ENCODE data around the gene CUZD1.
"Not testable (repeated sequence)": the region's sequence is repeated elsewhere in the genome, so short reads cannot be mapped to it uniquely, and the experiment has no call there.

Gene CUZD1, protein sequence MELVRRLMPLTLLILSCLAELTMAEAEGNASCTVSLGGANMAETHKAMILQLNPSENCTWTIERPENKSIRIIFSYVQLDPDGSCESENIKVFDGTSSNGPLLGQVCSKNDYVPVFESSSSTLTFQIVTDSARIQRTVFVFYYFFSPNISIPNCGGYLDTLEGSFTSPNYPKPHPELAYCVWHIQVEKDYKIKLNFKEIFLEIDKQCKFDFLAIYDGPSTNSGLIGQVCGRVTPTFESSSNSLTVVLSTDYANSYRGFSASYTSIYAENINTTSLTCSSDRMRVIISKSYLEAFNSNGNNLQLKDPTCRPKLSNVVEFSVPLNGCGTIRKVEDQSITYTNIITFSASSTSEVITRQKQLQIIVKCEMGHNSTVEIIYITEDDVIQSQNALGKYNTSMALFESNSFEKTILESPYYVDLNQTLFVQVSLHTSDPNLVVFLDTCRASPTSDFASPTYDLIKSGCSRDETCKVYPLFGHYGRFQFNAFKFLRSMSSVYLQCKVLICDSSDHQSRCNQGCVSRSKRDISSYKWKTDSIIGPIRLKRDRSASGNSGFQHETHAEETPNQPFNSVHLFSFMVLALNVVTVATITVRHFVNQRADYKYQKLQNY

DNA sequence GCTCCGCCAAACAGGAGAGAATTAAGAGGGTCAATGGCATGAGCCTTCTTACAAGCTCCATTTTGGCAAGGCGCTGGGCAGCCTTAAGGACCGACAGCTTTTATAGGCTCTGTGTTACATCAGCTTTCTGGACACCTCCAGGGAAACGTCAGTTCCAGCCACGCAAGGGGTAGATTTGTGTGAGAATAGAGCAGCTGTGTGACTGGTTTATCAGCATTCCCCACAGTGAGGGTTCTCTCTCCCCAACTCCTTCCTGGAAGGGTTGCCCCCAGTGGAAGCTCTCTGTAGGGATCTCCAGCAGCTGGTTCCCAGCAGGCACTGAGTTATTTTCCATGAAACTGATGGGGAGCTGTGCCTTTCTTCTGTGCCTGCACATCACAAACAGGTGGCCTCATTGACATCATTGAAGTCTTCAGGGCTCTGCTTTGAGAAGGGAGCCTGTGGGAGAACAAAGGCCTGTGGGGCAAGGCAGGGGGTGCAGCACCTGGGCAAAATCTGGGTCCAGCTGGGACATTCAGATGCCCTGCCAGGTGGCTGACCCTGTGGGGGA lies at the start of gene CUZD1:
TSS of gene CUZD1 (minus strand) at position 75 of the 550 bp plus-strand sequence. CDS start at position 61, 14 bp downstream.
- no peak for DNase-seq (ENCODE audit: low spot score)

- no peak for DNase-seq (ENCODE audit: low spot score)
These were observed 48.7 kb upstream of the CUZD1 start for GRCh38 chr10:122894261-122894944.

- DNase-seq (ENCODE audit: low spot score) = no peak
These were observed 38.5 kb upstream of the CUZD1 start for GRCh38 chr10:122884166-122884565.

DNA sequence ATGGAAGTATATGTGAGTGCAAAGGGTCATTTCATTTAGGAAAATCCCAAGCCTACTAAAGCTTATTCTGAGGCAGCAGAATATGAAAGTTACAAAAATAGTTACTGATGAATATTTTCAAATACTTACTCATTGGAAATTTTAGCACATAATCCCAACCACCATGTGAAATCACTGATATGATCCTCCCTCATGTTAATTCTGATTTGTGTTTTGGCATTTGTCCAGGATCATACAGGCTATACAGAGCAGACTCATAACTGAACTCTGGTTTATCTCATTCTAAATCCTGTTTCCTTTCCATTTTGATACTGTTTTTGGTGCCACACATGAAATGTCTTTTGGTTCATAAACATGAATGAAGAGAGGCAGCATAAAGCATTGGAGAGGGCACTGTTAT lies 37.1 kb upstream of the CUZD1 start:
- no peak for DNase-seq (ENCODE audit: low spot score)

GRCh38 chr10:122879339-122880273 lies 33.9 kb upstream of the CUZD1 start, which contains the start of gene FAM24B:
FAM24B (minus strand) TSS chr10:122879581; CDS start chr10:122850515, 29,066 bp downstream.
- DNase-seq (ENCODE audit: low spot score) = peak; percentile 94

DNA sequence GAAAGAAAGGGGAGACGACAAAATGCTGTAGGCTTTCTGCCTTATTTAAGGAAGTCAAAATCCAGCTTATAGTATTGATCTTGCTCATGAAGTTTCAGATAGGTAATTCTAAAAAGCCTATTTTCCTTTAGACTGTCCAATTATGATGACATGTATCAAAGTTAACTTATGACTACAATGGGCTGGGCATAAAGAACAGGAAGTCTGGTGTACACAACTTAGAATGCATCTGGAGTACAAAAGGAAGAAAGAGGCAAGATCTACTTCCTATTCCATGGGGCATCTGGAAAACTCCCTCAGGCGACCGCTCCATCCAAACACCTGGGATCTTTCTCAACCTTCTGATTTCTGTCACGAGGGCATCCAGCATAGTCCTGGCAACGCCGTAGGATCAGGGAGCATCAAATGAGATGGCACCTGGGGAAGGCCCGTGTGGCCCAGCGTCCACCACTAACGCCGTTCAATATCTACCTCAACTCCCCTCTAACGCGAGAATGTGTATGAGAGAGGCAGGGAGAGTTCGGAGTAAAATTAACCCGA lies 33.2 kb upstream of the CUZD1 start:
- no peak for DNase-seq (ENCODE audit: low spot score)

GRCh38 chr10:122877264-122877663 lies 31.6 kb upstream of the CUZD1 start:
- DNase-seq (ENCODE audit: low spot score) = no peak

DNA sequence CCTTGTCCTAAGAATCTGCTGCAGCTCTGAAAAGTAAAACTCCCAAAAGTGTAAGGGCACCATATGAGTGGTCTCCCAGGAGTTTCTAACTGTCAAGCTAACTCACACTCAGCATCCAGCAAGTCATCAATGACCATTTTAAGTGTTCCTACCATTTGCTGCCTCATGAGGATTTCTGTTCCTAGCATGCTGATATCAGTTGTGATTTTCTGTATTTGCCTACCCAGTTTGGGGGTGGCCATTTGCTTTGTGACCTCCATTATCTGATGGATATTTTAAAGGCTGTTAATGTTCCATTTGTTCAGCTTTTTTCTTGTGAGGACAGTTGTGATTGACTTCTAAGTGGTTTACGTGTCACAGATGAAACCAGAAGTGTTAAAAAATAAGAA lies 30.8 kb upstream of the CUZD1 start:
- DNase-seq (ENCODE audit: low spot score) = no peak

GRCh38 chr10:122875843-122876466 lies 30.3 kb upstream of the CUZD1 start:
- no peak for DNase-seq (ENCODE audit: low spot score)

GRCh38 chr10:122871947-122872346 lies 26.3 kb upstream of the CUZD1 start:
- DNase-seq (ENCODE audit: low spot score) = not testable (repeated sequence)

DNA sequence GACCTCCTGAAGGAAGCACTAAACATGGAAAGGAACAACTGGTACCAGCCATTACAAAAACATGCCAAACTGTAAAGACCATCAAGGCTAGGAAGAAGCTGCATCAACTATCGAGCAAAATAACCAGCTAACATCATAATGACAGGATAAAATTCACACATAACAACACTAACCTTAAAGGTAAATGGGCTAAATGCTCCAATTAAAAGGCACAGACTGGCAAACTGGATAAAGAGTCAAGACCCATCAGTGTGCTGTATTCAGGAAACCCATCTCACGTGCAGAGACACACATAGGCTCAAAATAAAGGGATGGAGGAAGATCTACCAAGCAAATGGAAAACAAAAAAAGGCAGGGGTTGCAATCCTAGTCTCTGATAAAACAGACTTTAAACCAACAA lies 23.1 kb upstream of the CUZD1 start:
- not testable (repeated sequence) for DNase-seq (ENCODE audit: low spot score)

DNA sequence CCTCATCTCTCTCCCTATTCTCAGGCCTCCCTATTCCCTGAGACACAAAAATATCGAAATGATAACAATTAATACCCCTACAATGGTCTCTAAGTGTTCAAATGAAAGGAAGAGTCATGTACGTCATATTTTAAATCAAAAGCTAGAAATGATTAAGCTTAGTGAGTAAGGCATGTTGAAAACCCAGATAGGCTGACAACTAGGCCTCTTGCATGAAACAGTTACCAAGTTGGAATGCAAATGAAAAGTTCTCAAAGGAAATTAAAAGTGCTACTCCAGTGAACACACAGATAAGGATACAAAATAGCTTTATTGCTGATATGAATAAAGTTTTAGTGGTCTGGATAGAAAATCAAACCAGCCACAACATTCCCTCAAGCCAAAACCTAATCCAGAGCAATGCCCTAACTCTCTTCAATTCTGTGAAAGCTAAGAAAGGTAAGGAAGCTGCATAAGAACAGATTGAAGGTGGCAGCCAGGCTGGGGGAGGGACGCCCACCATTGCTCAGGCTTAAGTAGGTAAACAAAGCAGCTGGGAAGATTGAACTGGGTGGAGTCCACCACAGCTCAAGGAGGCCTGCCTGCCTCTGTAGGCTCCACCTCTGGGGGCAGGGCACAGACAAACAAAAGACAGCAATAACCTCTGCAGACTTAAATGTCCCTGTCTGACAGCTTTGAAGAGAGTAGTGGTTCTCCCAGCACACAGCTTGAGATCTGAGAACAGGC lies 21.3 kb upstream of the CUZD1 start:
- DNase-seq (ENCODE audit: low spot score) = not testable (repeated sequence)

- DNase-seq (ENCODE audit: low spot score) = no peak
These were observed 19.2 kb upstream of the CUZD1 start for GRCh38 chr10:122864901-122865300.

GRCh38 chr10:122864194-122864592 lies 18.5 kb upstream of the CUZD1 start:
- DNase-seq (ENCODE audit: low spot score) = no peak

DNA sequence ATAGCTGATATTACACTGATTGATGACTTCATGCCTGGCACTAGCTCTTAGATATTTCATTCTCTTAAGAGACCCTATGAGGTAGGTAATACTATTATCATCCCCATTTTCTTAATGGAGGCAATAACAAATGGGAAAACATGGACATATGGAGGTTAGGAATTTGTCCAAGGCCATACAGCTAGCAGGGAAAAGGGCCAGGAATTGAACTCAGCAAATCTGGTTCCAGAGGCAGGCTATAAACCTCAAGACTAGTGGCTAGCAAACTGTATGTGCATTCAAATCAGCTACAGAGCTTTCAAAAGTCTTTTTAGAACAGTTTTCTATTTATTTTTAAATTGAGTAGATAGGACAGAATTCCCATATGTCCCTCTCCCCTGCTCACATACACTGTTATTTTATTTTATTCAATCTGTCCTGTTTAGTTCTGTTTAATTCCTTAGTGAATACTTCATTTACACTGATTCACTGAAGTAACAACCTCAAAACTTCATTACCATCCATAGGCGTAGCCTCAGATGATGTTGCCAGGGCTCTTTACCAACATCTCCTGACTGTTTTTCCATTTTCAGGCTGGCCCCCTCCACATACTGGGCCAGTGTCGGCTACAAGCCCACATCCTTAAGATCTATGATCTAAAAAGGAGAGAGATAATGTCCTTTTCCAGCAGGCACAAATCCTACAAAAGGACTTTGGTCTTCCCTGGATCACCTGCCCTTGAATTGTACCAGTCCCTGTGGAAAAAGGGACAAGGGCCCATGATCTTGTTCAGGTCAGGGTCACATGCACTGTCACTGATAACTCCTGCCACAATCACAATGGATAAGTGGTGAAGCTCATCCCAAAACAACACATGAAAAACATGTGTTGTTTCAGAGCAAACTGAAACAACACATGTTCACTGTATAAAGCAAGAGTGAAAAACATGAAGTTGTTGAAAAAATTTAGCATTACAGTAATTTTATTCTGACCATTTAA lies 17.8 kb upstream of the CUZD1 start:
- no peak for DNase-seq (ENCODE audit: low spot score)

DNA sequence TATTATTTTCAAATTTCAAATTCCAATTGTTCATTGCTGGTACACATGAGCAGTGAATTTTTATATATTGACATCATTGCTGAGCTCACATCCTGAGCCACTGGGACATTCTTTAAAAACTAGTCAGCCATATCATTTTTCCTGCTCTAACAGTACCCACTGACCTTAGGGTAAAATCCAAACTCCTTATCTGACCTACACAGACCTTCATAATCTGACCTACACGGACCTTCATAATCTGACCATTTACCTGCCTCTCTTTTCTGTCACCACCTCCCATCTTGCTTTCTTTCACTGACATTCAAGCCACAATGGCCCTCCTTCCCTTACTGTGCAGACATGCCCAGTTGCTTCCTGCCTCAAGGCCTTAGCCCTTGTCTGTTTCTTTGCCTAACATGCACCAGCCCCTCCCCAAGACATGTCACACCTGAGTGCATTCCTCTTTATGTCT lies 16.1 kb upstream of the CUZD1 start:
- DNase-seq (ENCODE audit: low spot score) = no peak

DNA sequence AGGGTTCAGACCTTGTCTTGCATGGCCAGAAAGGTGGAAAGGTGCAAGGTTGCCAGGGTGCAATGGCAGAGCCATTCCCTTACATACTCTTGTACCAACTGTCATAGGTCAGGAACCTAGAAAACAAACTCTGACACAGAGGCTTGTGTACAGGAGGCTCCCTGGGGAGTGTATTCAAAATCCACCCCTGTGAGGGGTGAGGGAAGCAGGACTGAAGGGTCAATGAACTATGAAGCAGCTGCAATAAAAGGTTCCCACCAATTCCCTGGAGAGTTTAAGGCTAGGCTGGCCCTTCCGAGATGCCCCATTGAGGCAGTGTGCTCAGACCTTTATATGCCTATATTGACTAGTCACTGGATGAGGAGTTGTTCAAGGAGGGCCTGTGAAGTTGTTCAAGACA lies 13.9 kb upstream of the CUZD1 start:
- peak; percentile 21 for DNase-seq (ENCODE audit: low spot score)

GRCh38 chr10:122858042-122858441 lies 12.4 kb upstream of the CUZD1 start:
- not testable (repeated sequence) for DNase-seq (ENCODE audit: low spot score)

GRCh38 chr10:122856902-122857301 lies 11.2 kb upstream of the CUZD1 start:
- DNase-seq (ENCODE audit: low spot score) = no peak

Measured in germinal center (tissue), 1 donor.